DMS114 treated with DMSO at 0.1 percent for 48 hours (cell line): ENCODE results near the gene TAOK3.
"Not testable (repeated sequence)": the region's sequence is repeated elsewhere in the genome, so short reads cannot be mapped to it uniquely, and the experiment has no call there.

Experiments
- DNase-seq: peaks from one replicate; lab custom pipeline; 2025; ENCODE audit not compliant: unreplicated experiment; lab: John Stamatoyannopoulos, UW

Gene TAOK3

DNA sequence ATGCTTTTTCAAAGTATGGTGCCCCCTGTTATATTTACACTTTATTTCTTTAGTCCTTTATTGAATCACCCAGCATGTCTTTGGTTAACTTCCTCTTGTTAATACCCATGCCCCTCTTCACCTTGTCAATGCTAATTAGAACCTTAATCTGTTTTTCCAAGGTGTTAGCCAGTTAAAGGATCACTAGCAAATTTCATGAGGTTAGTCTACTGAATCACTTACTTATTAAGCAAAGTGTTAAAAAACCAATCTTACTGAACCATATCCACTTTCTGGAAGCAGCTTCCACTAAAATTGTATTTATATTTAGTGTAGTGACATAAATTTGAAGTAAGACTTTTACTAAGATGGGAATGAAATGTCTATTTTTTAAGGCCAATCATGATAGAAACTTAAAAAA lies 27.9 kb downstream of the TAOK3 start:
- DNase-seq: no peak

DNA sequence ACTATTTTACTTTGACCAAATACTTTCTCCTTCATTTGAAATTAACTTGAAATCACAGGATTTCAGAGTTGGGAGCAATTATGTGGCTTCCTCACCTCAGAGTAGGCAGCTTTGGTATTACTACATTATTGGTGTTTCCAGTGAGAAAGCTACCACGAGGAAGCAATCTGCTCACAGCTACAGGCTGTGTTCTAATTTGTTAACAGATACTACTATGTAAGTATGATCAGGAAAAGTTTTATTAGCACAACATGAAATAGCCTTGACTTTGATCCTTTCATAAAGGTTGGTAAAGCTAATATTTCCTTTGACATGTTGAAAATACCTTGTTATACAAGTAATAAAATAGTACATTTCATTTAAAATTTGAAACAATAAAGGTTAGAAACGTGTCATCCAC lies 30.6 kb downstream of the TAOK3 start:
- DNase-seq: no peak

DNA sequence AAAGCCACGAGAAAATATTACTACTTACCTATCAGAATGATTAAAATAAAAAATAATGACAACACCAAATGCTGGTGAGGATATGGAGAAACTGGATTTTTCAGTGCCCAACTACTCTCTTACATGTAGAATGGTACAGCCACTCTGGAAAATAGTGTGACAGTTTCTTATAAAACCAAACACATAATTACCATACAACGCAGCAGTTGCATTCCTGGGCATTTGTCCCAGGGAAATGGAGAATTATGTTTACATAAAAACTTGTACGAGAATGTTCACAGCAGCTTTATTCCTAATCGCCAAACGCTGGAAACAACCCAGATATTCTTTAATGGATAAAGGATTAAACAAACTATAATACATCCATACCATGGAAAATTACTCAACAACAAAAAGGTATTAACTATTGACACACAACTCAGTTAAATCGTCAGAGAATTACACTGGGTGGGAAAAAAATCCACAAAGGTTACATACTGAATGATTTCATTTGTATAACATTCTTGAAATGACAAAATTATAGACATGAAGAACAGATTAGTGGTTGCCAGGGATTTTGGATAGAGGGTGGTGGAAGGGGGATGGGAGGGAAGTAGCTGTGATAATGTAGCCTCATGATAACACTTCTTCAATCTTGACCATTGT lies 35.4 kb downstream of the TAOK3 start:
- no peak for DNase-seq

DNA sequence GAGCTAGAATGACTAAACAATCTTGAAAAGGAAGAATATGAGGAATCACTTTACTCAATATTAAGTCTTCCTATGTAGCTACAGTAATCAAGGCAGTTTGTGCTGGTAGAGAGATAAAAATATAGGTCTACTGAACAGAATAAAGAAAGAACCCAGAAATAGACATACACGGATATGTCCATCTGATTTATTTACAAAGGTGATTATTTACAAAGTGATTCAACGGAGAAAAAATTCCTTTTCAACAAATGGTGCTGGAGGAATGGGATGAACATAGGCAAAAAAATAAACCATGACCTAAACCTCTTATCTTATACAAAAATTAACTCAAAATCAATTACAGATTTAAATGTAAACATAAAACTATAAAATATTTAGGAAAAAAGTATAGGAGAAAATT lies 36.6 kb downstream of the TAOK3 start:
- DNase-seq: no peak

DNA sequence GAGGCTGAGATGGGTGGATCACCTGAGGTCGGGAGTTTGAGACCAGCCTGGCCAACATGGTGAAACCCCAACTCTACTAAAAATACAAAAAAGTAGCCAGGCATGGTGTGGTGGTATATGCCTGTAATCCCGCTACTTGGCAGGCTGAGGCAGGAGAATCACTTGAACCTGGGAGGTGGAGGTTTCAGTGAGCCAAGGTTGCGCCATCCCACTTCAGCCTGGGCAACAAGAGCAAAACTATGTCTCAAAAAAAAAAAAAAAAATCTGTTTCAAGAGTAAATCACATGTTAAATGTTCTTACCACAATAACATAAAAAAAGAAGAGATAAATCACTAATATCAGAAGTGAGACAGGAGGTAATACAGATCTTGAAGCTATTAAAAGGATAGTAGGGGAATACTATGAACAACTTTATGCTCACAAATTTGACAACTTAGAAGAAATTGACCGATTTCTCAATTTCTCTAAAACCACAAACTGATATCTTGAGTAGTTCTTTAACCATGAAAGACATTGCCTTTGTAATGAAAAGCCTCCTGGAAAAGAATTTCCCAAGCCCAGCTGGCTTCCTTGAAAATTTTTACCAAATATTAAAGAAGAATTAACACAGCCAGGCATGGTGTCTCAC lies 37.7 kb downstream of the TAOK3 start:
- no peak for DNase-seq

DNA sequence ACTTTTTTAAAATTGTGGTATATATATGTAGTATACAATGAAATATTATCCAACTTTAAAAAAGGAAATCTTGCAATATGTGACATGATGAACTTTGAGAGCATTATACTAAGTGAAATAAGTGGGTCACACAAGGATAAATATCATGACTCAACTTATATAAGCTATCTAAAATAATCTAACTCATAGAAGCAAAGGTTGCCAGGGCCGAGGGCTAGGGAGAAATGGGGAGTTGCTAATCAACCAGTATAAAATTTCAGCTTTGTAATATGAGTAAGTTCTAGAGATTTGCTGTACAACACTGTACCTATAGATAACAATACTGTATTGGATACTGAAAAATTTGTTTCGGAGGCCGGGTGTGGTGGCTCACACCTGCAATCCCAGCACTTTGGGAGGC lies 38.5 kb downstream of the TAOK3 start:
- DNase-seq: no peak

DNA sequence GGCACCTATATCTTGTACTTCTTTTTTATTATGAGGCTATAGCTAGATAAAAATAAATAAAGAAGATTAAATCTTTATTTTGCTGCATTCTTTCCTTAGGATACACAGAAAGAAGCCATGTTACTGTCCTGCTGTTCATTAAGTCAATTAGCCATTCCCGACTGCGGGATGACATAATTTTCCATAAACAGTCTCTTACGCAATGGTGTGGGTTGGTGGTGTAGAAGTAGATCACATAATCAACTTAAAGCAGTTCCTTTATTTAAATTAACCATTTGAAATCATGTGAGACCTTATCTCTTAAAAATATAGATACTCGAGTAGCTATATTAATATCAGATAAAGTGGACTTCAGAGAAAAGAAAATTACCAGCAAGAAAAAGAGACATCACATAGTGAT lies 40.2 kb downstream of the TAOK3 start:
- no peak for DNase-seq

DNA sequence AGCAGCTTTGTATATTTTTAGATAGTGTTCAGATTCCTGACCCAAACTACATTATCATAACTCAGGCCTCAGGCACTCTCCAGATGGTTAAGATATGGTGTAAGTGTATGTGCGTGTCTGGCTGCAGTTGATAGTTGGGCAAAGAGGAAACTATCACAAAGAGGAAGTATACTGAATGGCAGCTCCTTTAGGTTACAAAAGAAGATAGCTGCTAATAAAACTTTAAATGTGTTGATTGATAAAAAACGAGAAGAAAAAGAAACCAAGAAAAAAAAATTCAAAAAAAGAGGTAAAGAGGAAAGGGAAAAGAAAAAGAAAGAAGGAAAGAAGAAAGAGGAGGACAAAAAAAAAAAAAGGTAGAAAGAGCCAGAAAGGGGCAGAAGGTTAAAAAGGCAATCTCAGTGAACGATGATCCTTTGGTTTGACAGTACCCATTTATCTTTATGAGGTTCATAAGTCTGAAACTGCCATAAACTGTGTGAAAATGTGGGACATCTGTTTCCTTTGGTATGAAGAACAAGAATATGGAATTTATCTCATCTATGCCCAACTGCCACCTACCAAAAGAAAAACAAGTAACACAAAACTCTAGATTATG lies 42.2 kb downstream of the TAOK3 start:
- no peak for DNase-seq

DNA sequence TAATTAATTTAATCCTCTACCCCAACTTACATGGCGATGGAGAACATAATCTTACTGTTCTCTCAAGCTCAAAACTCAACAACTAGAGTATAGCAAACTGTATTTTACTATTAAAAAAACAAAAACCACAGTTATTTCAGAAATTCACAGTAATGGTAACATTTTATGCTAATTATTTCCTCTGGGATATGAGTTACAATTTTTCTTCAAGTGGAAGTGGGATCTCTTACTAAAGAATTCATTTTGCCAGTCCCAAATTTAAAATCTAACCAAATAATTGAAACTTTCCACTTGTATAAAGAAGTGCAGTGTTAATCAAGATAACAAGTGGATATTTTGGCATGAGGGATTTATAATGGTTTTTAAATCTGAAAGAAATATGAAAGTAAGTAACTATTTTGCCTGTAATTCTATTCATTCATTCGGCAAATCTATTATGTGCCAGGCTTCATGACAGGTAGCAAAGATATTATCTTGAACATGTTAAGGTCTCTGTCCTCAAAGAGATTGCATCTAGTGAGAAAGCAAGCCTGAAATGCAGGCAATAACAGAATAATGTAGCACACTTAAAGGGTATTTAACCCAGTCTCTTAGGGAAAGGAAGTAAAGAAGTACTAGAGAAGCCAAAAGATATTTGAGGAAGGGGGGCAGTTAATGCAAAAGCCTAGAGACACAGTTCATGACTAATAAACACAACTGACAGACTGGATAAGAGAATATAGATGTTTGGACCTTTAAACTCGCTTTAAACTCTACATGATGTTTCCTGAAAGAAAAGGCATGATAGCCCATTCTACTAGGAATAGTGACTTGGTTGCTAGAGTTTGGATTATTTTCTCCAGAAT lies 44.0 kb downstream of the TAOK3 start:
- no peak for DNase-seq

DNA sequence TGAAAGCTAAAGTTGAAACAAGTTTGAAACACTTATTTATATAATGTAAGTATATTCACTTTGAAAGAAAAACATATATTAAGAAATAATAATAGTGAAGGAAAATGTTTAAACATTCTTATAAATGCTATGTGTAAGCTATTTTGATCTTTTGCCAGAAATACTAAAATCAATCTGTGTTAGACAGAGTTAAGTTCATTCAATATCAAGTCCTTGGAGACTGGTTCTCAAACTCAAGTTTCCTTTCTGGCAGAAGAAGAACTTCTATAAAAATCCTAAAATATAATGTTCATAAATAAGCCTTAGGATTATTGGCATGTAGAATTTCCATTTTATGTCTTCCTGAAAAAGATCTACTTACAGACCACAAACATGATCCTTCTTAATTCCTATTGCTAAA lies 45.3 kb downstream of the TAOK3 start:
- DNase-seq: no peak

DNA sequence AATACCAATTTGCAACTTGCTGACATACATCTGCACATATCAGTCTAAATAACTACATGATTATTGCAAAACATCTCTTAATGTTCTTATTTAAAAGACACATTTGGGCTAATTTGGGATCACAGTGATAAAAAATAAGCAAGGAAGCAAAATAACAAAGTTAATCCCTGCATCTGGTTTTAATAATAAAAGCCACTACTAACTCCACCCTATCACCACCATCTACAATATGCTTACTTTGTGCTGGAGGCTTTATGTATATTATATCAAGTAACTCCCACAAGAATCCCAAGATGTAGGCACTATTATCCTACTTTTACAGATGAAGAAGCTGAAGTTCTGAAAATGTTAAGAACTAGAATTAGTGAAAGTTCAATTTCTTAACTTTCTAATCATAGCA lies 45.7 kb downstream of the TAOK3 start:
- DNase-seq: no peak

DNA sequence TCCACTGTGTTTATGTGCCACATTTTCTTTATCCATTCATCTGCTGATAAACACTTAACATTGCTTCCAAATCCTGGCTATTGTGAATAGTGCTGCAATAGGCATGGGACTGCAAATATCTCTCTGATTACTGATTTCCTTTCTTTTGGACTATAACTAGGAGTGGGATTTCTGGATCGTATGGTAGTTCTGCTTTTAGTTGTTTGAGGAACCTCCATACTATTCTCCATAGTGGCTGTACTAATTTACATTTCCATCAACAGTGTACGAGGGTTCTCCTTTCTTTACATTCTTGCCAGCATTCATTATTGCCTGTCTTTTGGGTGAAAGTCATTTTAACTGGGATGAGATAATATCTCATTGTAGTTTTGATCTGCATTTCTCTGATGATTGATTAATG lies 47.6 kb downstream of the TAOK3 start:
- DNase-seq: no peak

DNA sequence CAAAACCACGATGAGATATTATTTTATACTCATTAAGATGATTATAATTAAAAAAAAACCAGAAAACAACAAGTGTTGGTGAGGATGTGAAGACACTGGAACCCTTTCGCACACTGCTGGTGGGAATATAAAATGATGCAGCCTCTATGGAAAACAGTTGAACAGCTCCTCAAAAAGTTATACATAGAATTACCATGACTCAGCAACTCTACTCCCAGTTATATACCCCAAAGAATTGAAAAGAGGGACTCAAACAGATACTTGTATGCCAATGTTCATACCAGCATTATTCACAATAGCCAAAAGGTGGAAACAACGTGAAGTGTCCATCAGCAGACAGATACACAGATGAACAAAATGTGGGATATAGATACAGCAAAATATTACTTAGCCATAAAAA lies 53.1 kb downstream of the TAOK3 start:
- no peak for DNase-seq

DNA sequence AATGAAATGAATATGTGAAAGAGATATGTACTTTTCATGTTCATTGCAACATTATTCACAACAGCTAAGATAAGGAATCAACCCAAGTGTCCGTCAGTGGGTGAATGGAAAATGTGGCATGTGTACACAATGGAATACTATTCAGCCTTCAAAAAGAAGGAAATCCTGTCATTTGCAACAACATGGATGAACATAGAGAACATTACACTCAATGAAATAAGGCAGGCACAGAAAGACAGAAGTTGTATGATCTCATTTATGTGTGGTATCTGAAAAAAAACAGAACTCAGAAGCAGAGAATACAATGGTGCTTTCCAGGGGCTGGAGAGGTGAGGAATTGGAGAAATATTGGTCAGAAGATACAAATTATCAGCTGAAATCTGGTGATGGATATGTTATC lies 54.0 kb downstream of the TAOK3 start:
- no peak for DNase-seq

DNA sequence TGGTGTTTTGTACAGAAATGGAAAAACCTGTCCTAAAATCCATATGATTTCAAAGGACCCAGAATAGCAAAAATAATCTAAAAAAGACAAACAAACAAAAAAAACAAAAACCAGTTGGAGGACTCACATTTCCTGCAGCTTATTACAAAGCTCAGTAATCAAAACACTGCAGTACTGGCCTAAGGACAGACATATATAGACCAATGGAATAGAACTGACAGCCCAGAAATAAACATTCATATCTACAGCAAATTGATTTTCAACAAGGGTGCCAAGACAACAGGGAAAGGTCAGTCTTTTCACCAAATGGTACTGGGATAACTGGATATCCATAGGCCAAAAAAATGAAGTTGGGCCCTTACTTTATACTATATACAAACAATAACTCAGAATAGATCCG lies 55.0 kb downstream of the TAOK3 start:
- DNase-seq: no peak

DNA sequence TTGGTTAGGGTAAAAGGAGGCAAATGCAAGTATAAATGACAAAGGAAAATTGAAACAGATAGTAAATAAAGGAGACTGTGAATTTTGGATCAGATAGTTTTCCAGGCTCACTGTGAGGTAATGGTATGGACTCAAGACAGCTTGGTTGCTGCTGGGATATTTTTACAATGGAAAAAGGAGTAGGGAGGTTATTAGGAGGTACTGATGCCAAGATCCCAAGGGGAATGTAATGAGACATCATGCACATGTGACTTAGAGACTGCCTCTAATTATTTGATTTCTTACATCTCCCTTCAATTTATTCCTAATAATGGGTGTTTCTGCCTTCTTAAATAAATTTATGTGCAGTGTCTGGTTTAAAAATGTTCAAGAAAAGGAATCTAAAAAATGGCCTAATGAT lies 56.9 kb downstream of the TAOK3 start:
- no peak for DNase-seq

DNA sequence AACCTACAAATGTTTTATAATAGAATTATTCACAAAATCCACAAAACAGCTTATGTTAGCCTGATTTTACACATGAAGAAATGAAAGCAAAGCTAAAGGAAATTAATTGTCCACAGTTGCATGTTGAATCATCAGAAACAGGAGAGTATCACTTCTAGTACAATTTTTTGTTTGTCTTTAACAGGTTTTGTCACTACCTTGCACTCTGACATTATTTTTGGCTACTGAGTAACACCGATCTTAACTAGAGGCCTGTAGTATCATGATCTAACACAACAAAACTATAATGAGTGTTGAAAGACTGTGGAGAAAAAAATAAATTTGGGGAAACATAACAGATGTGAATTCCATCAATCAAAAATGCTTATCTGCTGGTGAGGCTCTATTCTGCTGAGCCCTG lies 60.1 kb downstream of the TAOK3 start:
- DNase-seq: no peak

DNA sequence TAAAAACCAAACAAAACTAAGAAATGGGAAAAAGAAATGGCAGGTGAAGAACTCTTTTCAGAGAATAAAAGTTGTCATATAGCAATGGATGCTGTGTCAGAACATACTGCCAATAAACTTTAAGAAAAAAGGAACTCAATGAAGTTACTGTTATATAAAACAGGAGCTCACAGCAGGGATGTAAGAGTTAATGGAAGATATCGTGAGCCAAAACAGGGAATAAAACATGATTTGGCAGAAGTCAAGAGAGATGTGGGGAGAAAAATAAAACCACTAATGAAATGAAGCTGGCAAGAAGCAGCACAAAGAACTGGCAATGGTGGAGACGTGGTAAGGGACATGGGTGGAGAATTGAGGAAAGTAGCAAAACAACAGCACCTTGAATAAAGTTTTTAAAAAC lies 61.0 kb downstream of the TAOK3 start:
- no peak for DNase-seq

DNA sequence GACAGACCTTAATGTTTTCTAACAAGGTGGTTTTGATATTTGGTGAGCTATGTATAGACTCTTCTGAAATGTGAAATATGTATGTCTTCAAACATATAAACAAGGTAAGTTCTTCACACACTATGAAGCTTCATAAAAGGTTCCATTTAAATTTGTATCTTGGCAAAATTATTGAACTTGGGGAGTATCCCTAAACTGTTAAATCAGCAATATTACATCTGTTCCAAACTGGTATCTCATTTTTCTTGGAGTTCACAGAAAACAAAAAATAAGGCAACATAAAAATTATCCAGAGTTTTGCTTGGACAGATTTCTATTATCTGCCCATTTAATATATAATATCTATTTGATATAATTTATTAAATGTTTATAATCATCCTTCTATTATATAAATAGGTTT lies 62.4 kb downstream of the TAOK3 start:
- no peak for DNase-seq

DNA sequence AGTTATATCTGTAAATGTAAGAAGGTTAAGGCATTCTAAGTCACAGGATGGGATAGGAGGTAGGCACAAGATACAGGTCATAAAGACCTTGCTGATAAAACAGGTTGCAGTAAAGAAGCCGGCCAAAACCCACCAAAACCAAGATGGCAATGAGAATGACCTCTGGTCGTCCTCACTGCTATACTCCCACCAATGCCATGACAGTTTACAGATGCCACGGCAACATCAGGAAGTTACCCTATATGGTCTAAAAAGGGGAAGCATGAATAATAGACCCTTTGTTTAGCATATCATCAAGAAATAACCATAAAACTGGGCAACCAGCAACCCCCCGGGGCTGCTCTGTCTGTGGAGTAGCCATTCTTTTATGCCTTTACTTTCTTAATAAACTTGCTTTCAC lies 64.7 kb downstream of the TAOK3 start:
- DNase-seq: not testable (repeated sequence)

DNA sequence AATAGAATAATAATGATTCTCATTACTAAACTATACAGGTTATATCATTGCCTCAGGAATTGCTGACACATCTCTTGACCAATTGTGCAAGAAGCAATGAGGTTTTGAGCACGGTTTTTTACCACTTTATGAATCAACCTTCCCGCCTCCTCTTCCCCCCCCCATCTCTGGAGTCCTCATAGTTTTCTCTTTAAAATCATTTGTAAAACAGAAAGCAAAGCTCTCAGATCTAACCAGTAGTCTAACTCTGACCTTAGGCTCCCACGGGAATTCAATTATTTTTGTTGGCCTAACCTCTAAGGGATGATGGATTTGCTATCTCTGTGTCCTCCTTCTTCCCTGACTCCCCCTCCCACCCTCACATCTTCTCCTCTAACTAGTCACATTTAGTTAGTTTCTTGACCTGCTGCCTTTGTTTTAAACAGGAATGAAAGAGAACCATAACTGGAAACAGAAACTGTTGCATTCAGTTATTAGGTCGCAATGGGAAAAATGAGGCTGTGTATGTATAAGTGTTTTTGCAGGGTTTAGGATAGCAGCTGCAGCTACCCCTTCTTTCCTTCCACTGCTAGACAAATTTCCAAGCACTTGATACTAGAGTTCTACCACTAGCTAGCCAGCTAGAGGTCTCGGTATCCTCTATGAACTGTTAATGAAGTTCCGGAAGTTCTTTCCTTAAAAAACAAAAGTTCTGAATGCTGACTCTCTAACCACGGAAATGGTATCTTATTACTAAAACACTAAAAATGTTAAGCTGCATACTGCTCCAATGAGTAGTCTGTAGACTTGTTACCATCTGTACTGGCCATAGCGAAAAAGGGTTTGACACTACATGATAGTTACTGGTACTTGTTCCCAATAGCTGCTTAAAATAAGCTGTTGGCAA lies 65.4 kb downstream of the TAOK3 start:
- no peak for DNase-seq
